ENCODE results near the gene FSTL5.

The FSTL5 gene

GRCh38 chr4:162140051-162140683 is 23.6 kb downstream of the FSTL5 start:
- H3K4ac ChIP-seq (ENCODE audit: low read depth in 1 of 2, low read length in 2 of 2) = no peak overlapping the region
- H3K14ac ChIP-seq (ENCODE audit: low read length in 2 of 2) = no peak overlapping the region
- no peak overlapping the region for H2AK5ac ChIP-seq (ENCODE audit: low read length, severe bottlenecking)
- no peaks in the 10 kb centered on the region for H3K9me3 ChIP-seq (ENCODE audit: control insufficient read depth, low read length)
- H3K4me3 ChIP-seq (ENCODE audit: insufficient read depth in 1 of 2, low read depth in 1 of 2, low read length in 2 of 2) = no peak overlapping the region
- H3K9ac ChIP-seq (ENCODE audit: low read length) = no peak overlapping the region
- H4K91ac ChIP-seq (ENCODE audit: low read length) = no peak overlapping the region
- no peaks in the 10 kb centered on the region for H3K79me1 ChIP-seq (replicated peaks; ENCODE audit: low read length, poor library complexity, severe bottlenecking)
- H4K8ac ChIP-seq (ENCODE audit: low read length) = no peak overlapping the region
- no peak overlapping the region for H3K18ac ChIP-seq (ENCODE audit: low read depth in 1 of 2, low read length in 2 of 2)
- DNase-seq = no peak
- H2BK12ac ChIP-seq (ENCODE audit: low read length in 2 of 2) = no peak overlapping the region
- H3K4me2 ChIP-seq (ENCODE audit: low read length, poor library complexity, severe bottlenecking) = no peak overlapping the region
- no peak overlapping the region for H3K27ac ChIP-seq (ENCODE audit: low read length, poor library complexity, severe bottlenecking)
- no peak overlapping the region for H2BK5ac ChIP-seq (ENCODE audit: low read depth, low read length, poor library complexity, severe bottlenecking)
- H3K23ac ChIP-seq (ENCODE audit: low read length in 2 of 2) = no peak overlapping the region
- H2AFZ ChIP-seq (ENCODE audit: low read depth, low read length) = no peak overlapping the region
- H3K36me3 ChIP-seq (ENCODE audit: control insufficient read depth in 1 of 2, insufficient read depth in 2 of 2, low read depth in 1 of 2, low read length in 2 of 2) = no peaks in the 10 kb centered on the region
- H2BK15ac ChIP-seq (ENCODE audit: low read depth, poor library complexity, severe bottlenecking) = no peak overlapping the region
- H2BK120ac ChIP-seq (ENCODE audit: low read depth, low read length) = no peak overlapping the region
- H3K27me3 ChIP-seq (ENCODE audit: control insufficient read depth in 1 of 2, insufficient read depth in 1 of 2, low read length in 2 of 2) = no peaks in the 10 kb centered on the region
- no peaks in the 10 kb centered on the region for H3K4me1 ChIP-seq (ENCODE audit: control insufficient read depth, insufficient read depth, low read depth, low read length)

- H2BK120ac ChIP-seq (ENCODE audit: low read depth, low read length) = no peak overlapping the region
- H3K27me3 ChIP-seq (ENCODE audit: control insufficient read depth in 1 of 2, insufficient read depth in 1 of 2, low read length in 2 of 2) = no peaks in the 10 kb centered on the region
- H2BK5ac ChIP-seq (ENCODE audit: low read depth, low read length, poor library complexity, severe bottlenecking) = no peak overlapping the region
- H4K91ac ChIP-seq (ENCODE audit: low read length) = no peak overlapping the region
- no peaks in the 10 kb centered on the region for H3K79me1 ChIP-seq (replicated peaks; ENCODE audit: low read length, poor library complexity, severe bottlenecking)
- no peak overlapping the region for H3K14ac ChIP-seq (ENCODE audit: low read length in 2 of 2)
- H3K18ac ChIP-seq (ENCODE audit: low read depth in 1 of 2, low read length in 2 of 2) = no peak overlapping the region
- H2BK15ac ChIP-seq (ENCODE audit: low read depth, poor library complexity, severe bottlenecking) = no peak overlapping the region
- H3K4me1 ChIP-seq (ENCODE audit: control insufficient read depth, insufficient read depth, low read depth, low read length) = no peaks in the 10 kb centered on the region
- H3K27ac ChIP-seq (ENCODE audit: low read length, poor library complexity, severe bottlenecking) = no peak overlapping the region
- no peak overlapping the region for H2AK5ac ChIP-seq (ENCODE audit: low read length, severe bottlenecking)
- DNase-seq = no peak
- no peak overlapping the region for H3K9ac ChIP-seq (ENCODE audit: low read length)
- no peak overlapping the region for H3K4me3 ChIP-seq (ENCODE audit: insufficient read depth in 1 of 2, low read depth in 1 of 2, low read length in 2 of 2)
- no peaks in the 10 kb centered on the region for H3K9me3 ChIP-seq (ENCODE audit: control insufficient read depth, low read length)
- no peaks in the 10 kb centered on the region for H3K36me3 ChIP-seq (ENCODE audit: control insufficient read depth in 1 of 2, insufficient read depth in 2 of 2, low read depth in 1 of 2, low read length in 2 of 2)
- no peak overlapping the region for H3K4ac ChIP-seq (ENCODE audit: low read depth in 1 of 2, low read length in 2 of 2)
- no peak overlapping the region for H4K8ac ChIP-seq (ENCODE audit: low read length)
- WGBS = 86% methylated on average over 1 of the region's 2 CpGs
- no peak overlapping the region for H2AFZ ChIP-seq (ENCODE audit: low read depth, low read length)
- no peak overlapping the region for H2BK12ac ChIP-seq (ENCODE audit: low read length in 2 of 2)
- no peak overlapping the region for H3K23ac ChIP-seq (ENCODE audit: low read length in 2 of 2)
- no peak overlapping the region for H3K4me2 ChIP-seq (ENCODE audit: low read length, poor library complexity, severe bottlenecking)
These were observed 24.4 kb downstream of the FSTL5 start for GRCh38 chr4:162139412-162139811.

DNA sequence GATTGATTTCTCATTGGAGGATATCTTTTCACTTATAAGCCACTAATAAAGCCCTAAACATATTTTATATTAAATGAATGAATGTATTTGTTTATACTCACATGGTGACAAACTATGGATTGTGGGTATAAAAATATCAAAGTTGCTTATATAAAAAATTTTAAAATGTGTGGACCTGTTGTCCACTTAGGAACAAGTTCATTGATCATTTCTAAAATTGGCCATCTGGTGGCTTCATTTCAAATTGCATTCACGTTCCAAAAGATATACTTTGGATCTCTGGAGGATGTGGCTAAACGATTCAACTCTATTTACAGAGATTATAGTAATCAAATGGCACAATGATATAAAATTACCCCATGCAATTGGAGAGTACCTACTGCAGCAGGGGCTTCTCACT is 32.5 kb downstream of the FSTL5 start:
- no CpG with 5 or more reads among the region's 2 CpGs for WGBS
- Histone ChIP-seq H3K18ac (ENCODE audit: low read depth in 1 of 2, low read length in 2 of 2) (no peak overlapping the region), H3K4ac (ENCODE audit: low read depth in 1 of 2, low read length in 2 of 2) (no peak overlapping the region), H2BK12ac (ENCODE audit: low read length in 2 of 2) (no peak overlapping the region), H2BK15ac (ENCODE audit: low read depth, poor library complexity, severe bottlenecking) (no peak overlapping the region), H3K4me1 (ENCODE audit: control insufficient read depth, insufficient read depth, low read depth, low read length) (no peaks in the 10 kb centered on the region), H4K91ac (ENCODE audit: low read length) (no peak overlapping the region), H3K9ac (ENCODE audit: low read length) (no peak overlapping the region), H3K9me3 (ENCODE audit: control insufficient read depth, low read length) (no peaks in the 10 kb centered on the region), H2BK5ac (ENCODE audit: low read depth, low read length, poor library complexity, severe bottlenecking) (no peak overlapping the region), H2AFZ (ENCODE audit: low read depth, low read length) (no peak overlapping the region), H3K4me3 (ENCODE audit: insufficient read depth in 1 of 2, low read depth in 1 of 2, low read length in 2 of 2) (no peak overlapping the region), H3K27me3 (ENCODE audit: control insufficient read depth in 1 of 2, insufficient read depth in 1 of 2, low read length in 2 of 2) (no peaks in the 10 kb centered on the region), H3K36me3 (ENCODE audit: control insufficient read depth in 1 of 2, insufficient read depth in 2 of 2, low read depth in 1 of 2, low read length in 2 of 2) (no peaks in the 10 kb centered on the region), H4K8ac (ENCODE audit: low read length) (no peak overlapping the region), H2AK5ac (ENCODE audit: low read length, severe bottlenecking) (no peak overlapping the region), H3K14ac (ENCODE audit: low read length in 2 of 2) (no peak overlapping the region), H3K23ac (ENCODE audit: low read length in 2 of 2) (no peak overlapping the region), H2BK120ac (ENCODE audit: low read depth, low read length) (no peak overlapping the region), H3K27ac (ENCODE audit: low read length, poor library complexity, severe bottlenecking) (no peak overlapping the region), H3K79me1 (replicated peaks; ENCODE audit: low read length, poor library complexity, severe bottlenecking) (no peaks in the 10 kb centered on the region), H3K4me2 (ENCODE audit: low read length, poor library complexity, severe bottlenecking) (no peak overlapping the region)
- no peak for DNase-seq

- H4K91ac ChIP-seq (ENCODE audit: low read length) = no peak overlapping the region
- no peak overlapping the region for H3K4me2 ChIP-seq (ENCODE audit: low read length, poor library complexity, severe bottlenecking)
- H3K4ac ChIP-seq (ENCODE audit: low read depth in 1 of 2, low read length in 2 of 2) = no peak overlapping the region
- H3K79me1 ChIP-seq (replicated peaks; ENCODE audit: low read length, poor library complexity, severe bottlenecking) = no peaks in the 10 kb centered on the region
- H3K9ac ChIP-seq (ENCODE audit: low read length) = no peak overlapping the region
- DNase-seq = no peak
- no peaks in the 10 kb centered on the region for H3K27me3 ChIP-seq (ENCODE audit: control insufficient read depth in 1 of 2, insufficient read depth in 1 of 2, low read length in 2 of 2)
- H3K14ac ChIP-seq (ENCODE audit: low read length in 2 of 2) = no peak overlapping the region
- H3K9me3 ChIP-seq (ENCODE audit: control insufficient read depth, low read length) = no peaks in the 10 kb centered on the region
- H3K4me3 ChIP-seq (ENCODE audit: insufficient read depth in 1 of 2, low read depth in 1 of 2, low read length in 2 of 2) = no peak overlapping the region
- H2AK5ac ChIP-seq (ENCODE audit: low read length, severe bottlenecking) = no peak overlapping the region
- no peak overlapping the region for H2AFZ ChIP-seq (ENCODE audit: low read depth, low read length)
- no peak overlapping the region for H3K23ac ChIP-seq (ENCODE audit: low read length in 2 of 2)
- H2BK15ac ChIP-seq (ENCODE audit: low read depth, poor library complexity, severe bottlenecking) = no peak overlapping the region
- no peak overlapping the region for H3K18ac ChIP-seq (ENCODE audit: low read depth in 1 of 2, low read length in 2 of 2)
- no peak overlapping the region for H4K8ac ChIP-seq (ENCODE audit: low read length)
- no peaks in the 10 kb centered on the region for H3K4me1 ChIP-seq (ENCODE audit: control insufficient read depth, insufficient read depth, low read depth, low read length)
- no peak overlapping the region for H3K27ac ChIP-seq (ENCODE audit: low read length, poor library complexity, severe bottlenecking)
- no peak overlapping the region for H2BK5ac ChIP-seq (ENCODE audit: low read depth, low read length, poor library complexity, severe bottlenecking)
- no peaks in the 10 kb centered on the region for H3K36me3 ChIP-seq (ENCODE audit: control insufficient read depth in 1 of 2, insufficient read depth in 2 of 2, low read depth in 1 of 2, low read length in 2 of 2)
- no peak overlapping the region for H2BK120ac ChIP-seq (ENCODE audit: low read depth, low read length)
- no peak overlapping the region for H2BK12ac ChIP-seq (ENCODE audit: low read length in 2 of 2)
- WGBS = 42% methylated on average over 2 of the region's 3 CpGs
These were observed 37.1 kb downstream of the FSTL5 start for GRCh38 chr4:162126729-162127128.
